K562 (cell line): Measurements from ENCODE around the gene SYT6. TPM values are rescaled to one million over a fixed set of nuclear protein-coding genes. Genes with fewer than 3 reads are reported as not detected.

ENCODE experiments used
- ATAC-seq: fragments of 200-7000 bp; cut with Tn5 transposase; 3 replicates; pipeline ENCODE4 v1.9.1; 2020; ENCODE audit warnings: moderate library complexity
- BruUV-seq: library from RNA; stranded (reverse); fragments of 400-500 nt; replicated peaks from 2 replicates; lab custom pipeline; 2021; lab: Mats Ljungman, UMichigan
- CTCF ChIA-PET: fragments of 300-600 bp; formaldehyde crosslinking; extraction: SDS; loops from one replicate; lab custom pipeline; 2021; ENCODE audit warnings: low intra/inter-chr PET ratio; lab: Yijun Ruan, JAX
- POLR2A ChIA-PET: fragments of 300-600, 350-650 bp; sonication (Branson Sonifier 250); formaldehyde crosslinking; extraction: SDS; loops from one replicate; lab custom pipeline; 2021; ENCODE audit warnings: antibody characterized with exemption, inconsistent platforms; lab: Yijun Ruan, JAX
- DNase-seq, 4 experiments: peaks; one replicate each; pipeline versions ENCODE4 v3.0.0 to v3.0.0-alpha.2; 2011 to 2018; ENCODE audit warnings: low spot score in 3 of 4, mixed read lengths in 3 of 4; ENCODE audit errors: extremely low read depth in 1 of 4
- FAIRE-seq: peaks from 2 replicates; lab custom pipeline; 2011; peaks lifted over from hg19 to GRCh38; lab: Jason Lieb, UNC
- H2AFZ ChIP-seq: 2 replicates; pipeline ENCODE4 v1.6.0; 2011; ENCODE audit warnings: low read depth, low read length, control low read depth, inconsistent platforms
- H3K27ac ChIP-seq: fragments of 200-600 bp; 3 replicates; pipeline ENCODE4 v1.8.0; 2011; ENCODE audit warnings: low read depth, mild to moderate bottlenecking, control low read depth, inconsistent platforms, low read length, moderate library complexity, mixed read lengths; ENCODE audit errors: extremely low read depth
- H3K27me3 ChIP-seq, 2 experiments: fragments of 300-600 bp in 1 of 2; 2 replicates in 1 of 2; 3 replicates in 1 of 2; pipeline versions ENCODE4 v1.6.0 to v1.8.0; 2011; ENCODE audit warnings: inconsistent platforms in 2 of 2, low read length in 2 of 2, mild to moderate bottlenecking in 1 of 2, mixed read lengths in 1 of 2, moderate library complexity in 1 of 2; ENCODE audit not compliant: control insufficient read depth in 2 of 2, insufficient read depth in 2 of 2
- H3K36me3 ChIP-seq: fragments of 300-600 bp; 3 replicates; pipeline ENCODE4 v1.8.0; 2011; ENCODE audit warnings: mild to moderate bottlenecking, low read length, inconsistent platforms; ENCODE audit not compliant: control insufficient read depth, insufficient read depth
- H3K4me1 ChIP-seq, 2 experiments: fragments of 200-600 bp in 1 of 2; replicated peaks in 1 of 2; 2 replicates in 1 of 2; 3 replicates in 1 of 2; pipeline versions ENCODE4 v1.5.1 to v1.8.0; 2011; ENCODE audit warnings: inconsistent platforms in 2 of 2, low read length in 2 of 2, mild to moderate bottlenecking in 1 of 2, mixed read lengths in 1 of 2, moderate library complexity in 1 of 2; ENCODE audit not compliant: control insufficient read depth in 2 of 2, insufficient read depth in 2 of 2
- H3K4me2 ChIP-seq: 2 replicates; pipeline ENCODE4 v1.6.1; 2011; ENCODE audit warnings: low read length, control low read depth, inconsistent platforms, mixed read lengths; ENCODE audit not compliant: insufficient read depth
- H3K4me3 ChIP-seq: fragments of 200-600 bp; sonication (generic), shearing (Covaris generic); 2 replicates; pipeline ENCODE4 v1.5.1; 2016; ENCODE audit warnings: control low read depth, inconsistent platforms
- H3K79me2 ChIP-seq: fragments of 200-600 bp; 3 replicates; pipeline ENCODE4 v1.8.0; 2011; ENCODE audit warnings: low read length, inconsistent platforms; ENCODE audit not compliant: control insufficient read depth, insufficient read depth
- H3K9ac ChIP-seq, 2 experiments: 2 replicates each; pipeline versions ENCODE4 v1.6.0 to v1.6.1; 2011; ENCODE audit warnings: low read depth in 2 of 2, low read length in 2 of 2, control low read depth in 1 of 2, inconsistent platforms in 1 of 2, mild to moderate bottlenecking in 1 of 2, mixed read lengths in 1 of 2; ENCODE audit not compliant: insufficient read depth in 1 of 2
- H3K9me1 ChIP-seq: one replicate; pipeline ENCODE4 v1.6.0; 2011; ENCODE audit warnings: inconsistent platforms, mild to moderate bottlenecking, low read length, moderate library complexity; ENCODE audit not compliant: control insufficient read depth, insufficient read depth
- H3K9me3 ChIP-seq: replicated peaks from 2 replicates; pipeline ENCODE4 v1.5.1; 2011; ENCODE audit warnings: low read depth, low read length, inconsistent platforms; ENCODE audit not compliant: control insufficient read depth, insufficient read depth
- H4K20me1 ChIP-seq: replicated peaks from 2 replicates; pipeline ENCODE4 v1.6.1; 2011; ENCODE audit warnings: low read length, inconsistent platforms, mixed read lengths; ENCODE audit not compliant: control insufficient read depth, insufficient read depth
- CCNT2 ChIP-seq: IDR thresholded peaks from 2 replicates; pipeline ENCODE4 v1.6.1; 2011; ENCODE audit warnings: borderline replicate concordance, low read depth, mild to moderate bottlenecking, moderate library complexity, mixed read lengths, low read length; ENCODE audit not compliant: insufficient read length; ENCODE audit errors: extremely low read depth
- CREM ChIP-seq: IDR thresholded peaks from 2 replicates; pipeline ENCODE4 v1.6.1; 2014; ENCODE audit warnings: antibody characterized with exemption, low read depth
- E2F3 ChIP-seq: fragments of 250-450 bp; sonication (Bioruptor Pico); IDR thresholded peaks from 2 replicates; pipeline ENCODE4 v1.4.0; 2020; ENCODE audit warnings: mild to moderate bottlenecking
- GABPB2 ChIP-seq: fragments of 250-450 bp; sonication (Bioruptor Pico); conservative IDR thresholded peaks from 2 replicates; pipeline ENCODE4 v1.5.1; 2021; ENCODE audit warnings: mild to moderate bottlenecking
- HDAC6 ChIP-seq: IDR thresholded peaks from 2 replicates; pipeline ENCODE4 v1.6.1; 2012; ENCODE audit warnings: low read depth, mild to moderate bottlenecking, control low read depth, inconsistent platforms, low read length, moderate library complexity
- MXI1 ChIP-seq: IDR thresholded peaks from 2 replicates; pipeline ENCODE4 v1.6.1; 2011; ENCODE audit warnings: low read depth, mild to moderate bottlenecking, improper control_type of control experiment, low read length
- NFIC ChIP-seq: fragments of 450-650 bp; IDR thresholded peaks from 2 replicates; pipeline ENCODE4 v1.6.1; 2017; ENCODE audit warnings: mild to moderate bottlenecking, inconsistent platforms
- PCBP2 ChIP-seq: fragments of 200-400 bp; formaldehyde crosslinking; IDR thresholded peaks from 2 replicates; pipeline ENCODE4 v1.6.1; 2018; ENCODE audit warnings: low read length, low read depth, mild to moderate bottlenecking, moderate library complexity; ENCODE audit not compliant: poor library complexity, severe bottlenecking
- PHB2 ChIP-seq: fragments of 450-650 bp; IDR thresholded peaks from 2 replicates; pipeline ENCODE4 v1.6.1; 2017; ENCODE audit warnings: low read depth
- PHF8 ChIP-seq: fragments of 200-600 bp; sonication (generic); IDR thresholded peaks from 2 replicates; pipeline ENCODE4 v1.6.1; 2012; ENCODE audit warnings: mixed run types, mild to moderate bottlenecking, inconsistent platforms, low read length, moderate library complexity, borderline replicate concordance
- POLR3A ChIP-seq: IDR thresholded peaks from 2 replicates; pipeline ENCODE4 v1.6.1; 2011; ENCODE audit warnings: borderline replicate concordance, mild to moderate bottlenecking, moderate library complexity; ENCODE audit not compliant: insufficient read length, insufficient read depth; ENCODE audit errors: extremely low read depth
- RUNX1 ChIP-seq: sonication (generic); IDR thresholded peaks from 2 replicates; pipeline ENCODE4 v1.6.1; 2016; ENCODE audit warnings: antibody characterized with exemption, low read depth
- SMARCB1 ChIP-seq: IDR thresholded peaks from 2 replicates; pipeline ENCODE4 v1.6.1; 2011; ENCODE audit warnings: improper control_type of control experiment, low read depth; ENCODE audit not compliant: insufficient read length
- TSC22D4 ChIP-seq: fragments of 450-650 bp; IDR thresholded peaks from 2 replicates; pipeline ENCODE4 v1.6.1; 2016; ENCODE audit warnings: missing genetic modification characterization, missing biosample characterization, control low read depth
- ZFP91 ChIP-seq: sonication (generic); formaldehyde crosslinking; IDR thresholded peaks from 2 replicates; pipeline ENCODE4 v1.8.0; 2022; ENCODE audit warnings: mild to moderate bottlenecking, missing genetic modification reagents
- ZNF3 ChIP-seq: fragments of 250-450 bp; sonication (Bioruptor Pico); IDR thresholded peaks from 2 replicates; pipeline ENCODE4 v1.5.0; 2021; ENCODE audit warnings: mild to moderate bottlenecking, moderate library complexity
- ZNF324 ChIP-seq: fragments of 250-450 bp; sonication (Bioruptor Pico); IDR thresholded peaks from 2 replicates; pipeline ENCODE4 v1.4.0; 2020; ENCODE audit warnings: mild to moderate bottlenecking
- ZNF511 ChIP-seq: sonication (generic); formaldehyde crosslinking; IDR thresholded peaks from 2 replicates; pipeline ENCODE4 v1.8.0; 2022; ENCODE audit warnings: mild to moderate bottlenecking, missing genetic modification reagents
- ZNF76 ChIP-seq: fragments of 250-450 bp; sonication (Bioruptor Pico); IDR thresholded peaks from 2 replicates; pipeline ENCODE4 v1.4.0; 2020; ENCODE audit warnings: mild to moderate bottlenecking, moderate library complexity, borderline replicate concordance
- WGBS: fragments of 100-300 bp; shearing (Covaris generic); methylation state at CpG from one replicate; pipeline ENCODE4 v1.1.6; 2016; ENCODE audit warnings: low coverage, mixed read lengths; ENCODE audit not compliant: insufficient coverage; ENCODE audit errors: missing lambda C conversion rate; 5-methylcytosine and 5-hydroxymethylcytosine counted together
- in situ Hi-C: fragments of 300-500 bp; cut with MboI; formaldehyde crosslinking; loops from 4 replicates; pipeline ENCODE4 v1.15.0; 2018; ENCODE audit warnings: inconsistent platforms, mixed read lengths
- intact Hi-C: fragments of 100-400 bp; cut with micrococcal nuclease; formaldehyde crosslinking; loops from 2 replicates; pipeline ENCODE4 v1.14.2; 2022
- polyA plus RNA-seq, 8 experiments: library from polyadenylated mRNA; depleted of rRNA in 4 of 8; stranded (reverse) in 5 of 8; unstranded in 3 of 8; fragments of >200 nt; fragmentation: Nextera tagmentation in 2 of 8; fragmentation: Illumina TruSeq in 1 of 8; extraction: Ambion mirVana in 2 of 8; extraction: Trizol in 1 of 8; gene quantifications; 2 replicates each; pipeline versions ENCODE4 v1.2.1 to v1.2.3, GENCODE V29; 2011 to 2014; ENCODE audit warnings: inconsistent platforms in 1 of 8, missing spikeins in 1 of 8
- total RNA-seq, 7 experiments: library from RNA; depleted of rRNA in 6 of 7; stranded (reverse); fragments of >200 nt in 6 of 7; fragmentation: Illumina TruSeq in 2 of 7; extraction: Trizol in 2 of 7; gene quantifications; 2 replicates each; pipeline versions ENCODE4 v1.2.1 to v1.2.3, GENCODE V29; 2011 to 2021; ENCODE audit warnings: low replicate concordance in 1 of 7
- TF ChIP-seq, protein P1 (sequence below): fragments of 450-650 bp; IDR thresholded peaks from 2 replicates; pipeline ENCODE4 v1.6.1; 2014; ENCODE audit warnings: low read depth, mild to moderate bottlenecking, moderate library complexity, borderline replicate concordance

SYT6 gene
- total and polyA plus RNA-seq, 9 of the 15 experiments (the other 6 are each of a cell fraction or from before 2014, with no cell fraction given) = 0.06 TPM; not detected in 8

GRCh38 chr1:114122941-114123618 is 30.6 kb downstream of the SYT6 start:
- Histone ChIP-seq H3K9ac (no peak overlapping the region), H3K27me3 (peaks cover 21 to 36% of the 10 kb centered on the region in 2 experiments), H4K20me1 (no peaks in the 10 kb centered on the region), H3K79me2 (no peaks in the 10 kb centered on the region), H2AFZ (no peak overlapping the region), H3K9me1 (no peaks in the 10 kb centered on the region), H3K9me3 (no peaks in the 10 kb centered on the region), H3K4me3 (no peak overlapping the region), H3K4me2 (no peak overlapping the region), H3K27ac (no peak overlapping the region), H3K4me1 (peaks cover 0 to 4% of the 10 kb centered on the region in 2 experiments; a peak in 1 of 5 replicates), H3K36me3 (no peaks in the 10 kb centered on the region)
- DNase-seq = no peak
- BruUV-seq = no TSS peak
- POLR2A ChIA-PET = interaction anchor here (0.6 to 1.6 kb wide), 5 partner anchors 9 to 987 kb away, joined by 3 to 6 read pairs (median 4); no protein-coding TSS in a partner anchor
- in situ Hi-C loops = no loop called here
- CTCF ChIA-PET = no interaction called here
- intact Hi-C loops = no loop called here
- FAIRE-seq = no peak
- no peak for ATAC-seq
- WGBS = 0% methylated on average over 9 of the region's 9 CpGs
- TF ChIP-seq POLR3A (no peak), E2F3 (CRISPR knock-in tag) (no peak), ZNF511 (peak; percentile 37; the same call in 1 of the 2 replicates), ZNF76 (no peak), CREM (no peak), ZNF324 (CRISPR knock-in tag) (no peak), RUNX1 (no peak), SMARCB1 (no peak), MXI1 (no peak), PHF8 (no peak), ZFP91 (CRISPR knock-in tag) (no peak), GABPB2 (CRISPR knock-in tag) (no peak), PHB2 (no peak), NFIC (peak; percentile 79), HDAC6 (no peak), TSC22D4 (tag) (no peak), ZNF3 (CRISPR knock-in tag) (no peak), PCBP2 (no peak), CCNT2 (no peak)
- TF ChIP-seq, protein P1, sequence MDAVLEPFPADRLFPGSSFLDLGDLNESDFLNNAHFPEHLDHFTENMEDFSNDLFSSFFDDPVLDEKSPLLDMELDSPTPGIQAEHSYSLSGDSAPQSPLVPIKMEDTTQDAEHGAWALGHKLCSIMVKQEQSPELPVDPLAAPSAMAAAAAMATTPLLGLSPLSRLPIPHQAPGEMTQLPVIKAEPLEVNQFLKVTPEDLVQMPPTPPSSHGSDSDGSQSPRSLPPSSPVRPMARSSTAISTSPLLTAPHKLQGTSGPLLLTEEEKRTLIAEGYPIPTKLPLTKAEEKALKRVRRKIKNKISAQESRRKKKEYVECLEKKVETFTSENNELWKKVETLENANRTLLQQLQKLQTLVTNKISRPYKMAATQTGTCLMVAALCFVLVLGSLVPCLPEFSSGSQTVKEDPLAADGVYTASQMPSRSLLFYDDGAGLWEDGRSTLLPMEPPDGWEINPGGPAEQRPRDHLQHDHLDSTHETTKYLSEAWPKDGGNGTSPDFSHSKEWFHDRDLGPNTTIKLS = no peak
